Right lobe of liver (tissue), 6 donors: Measurements from ENCODE around the gene PSD4. TPM values are rescaled to one million over a fixed set of nuclear protein-coding genes. Genes with fewer than 3 reads are reported as not detected.
A peak's percentile ranks its signal among the peaks of the same experiment; 100 is the strongest.

Source experiments
- ATAC-seq, 4 donors: fragments of 200-7000 bp; cut with Tn5 transposase; one replicate each; pipeline ENCODE4 v1.9.1; 2020; ENCODE audit warnings: mild to moderate bottlenecking in 4 of 4, moderate library complexity in 4 of 4
- DNase-seq, 3 donors: peaks; one replicate each; pipeline ENCODE4 v3.0.0-alpha.2; 2020
- H3K27ac ChIP-seq, 3 donors: fragments of 200-600 bp; one replicate each; pipeline ENCODE4 v1.8.0; 2022
- H3K27me3 ChIP-seq, 2 donors: fragments of 200-600 bp; one replicate each; pipeline ENCODE4 v1.8.0; 2022
- H3K36me3 ChIP-seq, 4 donors: fragments of 200-600 bp; sonication (generic) in 1 of 4; one replicate each; pipeline versions ENCODE4 v1.5.1 to v1.8.0; 2017 to 2022; ENCODE audit warnings: control low read depth in 1 of 4
- H3K4me1 ChIP-seq, 4 donors: fragments of 200-600 bp; sonication (generic) in 1 of 4; one replicate each; pipeline versions ENCODE4 v1.5.1 to v1.8.0; 2017 to 2022; ENCODE audit warnings: control low read depth in 1 of 4
- H3K4me3 ChIP-seq, 3 donors: fragments of 200-600 bp; one replicate each; pipeline ENCODE4 v1.8.0; 2022
- H3K9me3 ChIP-seq, 4 donors: fragments of 200-600 bp; sonication (generic) in 1 of 4; one replicate each; pipeline versions ENCODE4 v1.5.1 to v1.8.0; 2017 to 2022; ENCODE audit warnings: control low read depth in 1 of 4
- CTCF ChIP-seq, 4 donors: fragments of 200-600 bp in 3 of 4; fragments of 450-650 bp in 1 of 4; IDR thresholded peaks; one replicate each; pipeline versions ENCODE4 v1.5.1 to v1.8.0; 2016 to 2022; ENCODE audit warnings: antibody characterized with exemption in 4 of 4, mild to moderate bottlenecking in 2 of 4
- POLR2A ChIP-seq: fragments of 450-650 bp; IDR thresholded peaks from one replicate; pipeline ENCODE4 v1.6.1; 2017; ENCODE audit warnings: antibody characterized with exemption, mild to moderate bottlenecking
- WGBS: methylation state at CpG from one replicate; pipeline ENCODE4 v1.1.6; 2018; ENCODE audit warnings: low coverage, low lambda C conversion rate; ENCODE audit not compliant: insufficient coverage; ENCODE audit errors: missing lambda C conversion rate; 5-methylcytosine and 5-hydroxymethylcytosine counted together
- intact Hi-C, 2 donors: fragments of 100-400 bp; cut with DNase I; formaldehyde crosslinking; loops; one replicate each; pipeline versions ENCODE4 v1.11.2 to v1.14.1; 2022
- total RNA-seq, 6 experiments: library from RNA; depleted of rRNA in 2 of 6; stranded (reverse); fragments of >200 nt in 2 of 6; fragmentation: NEBNext Ultra II Directional in 3 of 6; extraction: Animal tissue kit (Norgen Biotek cat#: 25700) in 3 of 6; gene quantifications; one replicate each; pipeline versions ENCODE4 v1.1.0 to v1.2.4, GENCODE V29; 2016 to 2023
- donor health status: DM: no; HTN: yes; CAD: no.
- donor health status: DM: no; HTN: no; CAD: no.
- donor health status: DM: no; HTN: no; CAD: no.
- donor health status: DM: no; HTN: yes; CAD: no.
- donor health status: DM: no; HTN: yes; CAD: no.

The PSD4 gene
- total RNA-seq, 6 experiments from 2014 or later = 38.0 to 77.8 (median 58.7) TPM

GRCh38 chr2:113197347-113198047, 23.7 kb downstream of the PSD4 start:
- no peak for ATAC-seq
- WGBS = 84% methylated on average over 5 of the region's 17 CpGs
- TF ChIP-seq POLR2A (no peak), CTCF (IDR thresholded peaks at IDR 0.05) (no peak)
- peak overlapping the region in 2 of 3 donors; percentile 83 to 88 for H3K27ac ChIP-seq
- peaks cover 0 to 14% (median 9%) of the 10 kb centered on the region in 4 donors for H3K4me1 ChIP-seq
- H3K27me3 ChIP-seq = no peaks in the 10 kb centered on the region
- H3K9me3 ChIP-seq = no peaks in the 10 kb centered on the region
- intact Hi-C loops = loop anchor here (5.0 to 10.0 kb wide), 2 partner anchors 60 to 63 kb away; no protein-coding TSS in a partner anchor
- DNase-seq = peak in 1 of 3 donors; percentile 51
- H3K36me3 ChIP-seq = peaks cover 0 to 40% (median 9%) of the 10 kb centered on the region in 4 donors
- H3K4me3 ChIP-seq = no peak overlapping the region

GRCh38 chr2:113198048-113198789, 24.4 kb downstream of the PSD4 start:
- Histone ChIP-seq H3K36me3 (peaks cover 0 to 33% (median 9%) of the 10 kb centered on the region in 4 donors), H3K4me1 (peaks cover 0 to 14% (median 9%) of the 10 kb centered on the region in 4 donors), H3K27me3 (no peaks in the 10 kb centered on the region), H3K4me3 (peak overlapping the region; percentile 72 to 85 (median 80)), H3K27ac (peak overlapping the region; percentile 83 to 90 (median 88)), H3K9me3 (no peaks in the 10 kb centered on the region)
- TF ChIP-seq POLR2A = no peak
- no peak for TF ChIP-seq CTCF (IDR thresholded peaks at IDR 0.05)
- intact Hi-C loops = loop anchor here (5.0 to 10.0 kb wide), 2 partner anchors 61 to 63 kb away; no protein-coding TSS in a partner anchor
- WGBS = 43% methylated on average over 22 of the region's 32 CpGs
- ATAC-seq = peak; percentile 10 to 55 (median 28)
- DNase-seq = peak in 1 of 3 donors; percentile 47

- WGBS = 2% methylated on average over 9 of the region's 79 CpGs
- peak; percentile 95 to 99 (median 97) for TF ChIP-seq CTCF (IDR thresholded peaks at IDR 0.05)
- peak; percentile 80 for TF ChIP-seq POLR2A
- DNase-seq (peak; percentile 90 to 93 (median 91)), ATAC-seq (peak; percentile 77 to 91 (median 86))
- Histone ChIP-seq H3K9me3 (no peaks in the 10 kb centered on the region), H3K4me1 (peaks cover 0 to 14% (median 9%) of the 10 kb centered on the region in 4 donors), H3K27ac (peak overlapping the region; percentile 83 to 90 (median 88)), H3K27me3 (no peaks in the 10 kb centered on the region), H3K36me3 (peaks cover 0 to 30% (median 8%) of the 10 kb centered on the region in 4 donors), H3K4me3 (peak overlapping the region; percentile 72 to 85 (median 80))
- intact Hi-C loops = loop anchor here (5.0 to 10.0 kb wide), 2 partner anchors 62 to 64 kb away; no protein-coding TSS in a partner anchor
Measured at GRCh38 chr2:113198790-113199612, 25.2 kb downstream of the PSD4 start.

- ATAC-seq = no peak
- 60% methylated on average over 1 of the region's 4 CpGs for WGBS
Measured at GRCh38 chr2:113200236-113200635, 26.5 kb downstream of the PSD4 start.

More at GRCh38 chr2:113200236-113200635, 26.5 kb downstream of the PSD4 start:
- TF ChIP-seq POLR2A (no peak), CTCF (IDR thresholded peaks at IDR 0.05) (no peak)
- H3K4me3 ChIP-seq = no peak overlapping the region
- peaks cover 0 to 20% (median 8%) of the 10 kb centered on the region in 4 donors for H3K36me3 ChIP-seq
- peaks cover 0 to 14% (median 9%) of the 10 kb centered on the region in 4 donors for H3K4me1 ChIP-seq
- intact Hi-C loops = no loop called here
- H3K9me3 ChIP-seq = no peaks in the 10 kb centered on the region
- DNase-seq = peak in 1 of 3 donors; percentile 37
- peak overlapping the region in 1 of 3 donors; percentile 83 for H3K27ac ChIP-seq
- no peaks in the 10 kb centered on the region for H3K27me3 ChIP-seq
